Fibroblast of lung (primary cell): ENCODE data around the gene NBPF19. TPM values are rescaled to one million over a fixed set of nuclear protein-coding genes. Genes with fewer than 3 reads are reported as not detected.
"Not testable (repeated sequence)": the region's sequence is repeated elsewhere in the genome, so short reads cannot be mapped to it uniquely, and the experiment has no call there.

Source experiments
- DNase-seq, 2 donors: peaks; one replicate each; pipeline versions ENCODE4 v3.0.0 to v3.0.0-alpha.2; 2010; ENCODE audit warnings: low read depth in 2 of 2
- H2AFZ ChIP-seq: 2 replicates; pipeline ENCODE4 v1.5.1; 2012; ENCODE audit warnings: low read length, control low read depth, inconsistent platforms
- H3K27ac ChIP-seq: 2 replicates; pipeline ENCODE4 v1.5.1; 2011; ENCODE audit warnings: low read length, control low read depth; ENCODE audit not compliant: insufficient read depth
- H3K27me3 ChIP-seq: 2 replicates; pipeline ENCODE4 v1.5.1; 2011; ENCODE audit warnings: mild to moderate bottlenecking, low read length; ENCODE audit not compliant: control insufficient read depth, insufficient read depth
- H3K36me3 ChIP-seq: 2 replicates; pipeline ENCODE4 v1.5.1; 2011; ENCODE audit warnings: low read length; ENCODE audit not compliant: control insufficient read depth, insufficient read depth
- H3K4me1 ChIP-seq: 2 replicates; pipeline ENCODE4 v1.5.1; 2011; ENCODE audit warnings: low read length; ENCODE audit not compliant: control insufficient read depth, insufficient read depth; ENCODE audit errors: extremely low read depth
- H3K4me2 ChIP-seq: 2 replicates; pipeline ENCODE4 v1.5.1; 2011; ENCODE audit warnings: low read length, control low read depth; ENCODE audit not compliant: insufficient read depth; ENCODE audit errors: extremely low read depth
- H3K4me3 ChIP-seq, 4 experiments: fragments of 200-600 bp in 1 of 4; sonication (generic) in 1 of 4; replicated peaks in 1 of 4; 2 replicates each; pipeline ENCODE4 v1.5.1; 2011 to 2016; ENCODE audit warnings: low read length in 4 of 4, low read depth in 3 of 4, mild to moderate bottlenecking in 3 of 4, control low read depth in 2 of 4, inconsistent platforms in 1 of 4, mixed read lengths in 1 of 4; ENCODE audit not compliant: insufficient read depth in 1 of 4; ENCODE audit errors: control extremely low read depth in 1 of 4
- H3K79me2 ChIP-seq: 2 replicates; pipeline ENCODE4 v1.5.1; 2012; ENCODE audit warnings: mild to moderate bottlenecking, low read length, inconsistent platforms; ENCODE audit not compliant: control insufficient read depth, insufficient read depth
- H3K9ac ChIP-seq: 2 replicates; pipeline ENCODE4 v1.5.1; 2011; ENCODE audit warnings: mild to moderate bottlenecking, low read length, control low read depth; ENCODE audit not compliant: insufficient read depth
- H3K9me3 ChIP-seq: 2 replicates; pipeline ENCODE4 v1.5.1; 2012; ENCODE audit warnings: low read depth, low read length; ENCODE audit not compliant: control insufficient read depth, insufficient read depth
- H4K20me1 ChIP-seq: 2 replicates; pipeline ENCODE4 v1.5.1; 2011; ENCODE audit warnings: low read length; ENCODE audit not compliant: control insufficient read depth, insufficient read depth; ENCODE audit errors: extremely low read depth
- polyA plus RNA-seq, 2 donors: library from polyadenylated mRNA; depleted of rRNA in 1 of 2; stranded (reverse) in 1 of 2; unstranded in 1 of 2; fragments of >200 nt; gene quantifications; 2 replicates each; pipeline ENCODE4 v1.2.1, GENCODE V29; 2011 to 2012; ENCODE audit warnings: missing spikeins in 1 of 2
- total RNA-seq: library from RNA; depleted of rRNA; stranded (reverse); fragments of >200 nt; gene quantifications from 2 replicates; pipeline ENCODE4 v1.2.1, GENCODE V29; 2014

Gene NBPF19
- total and polyA plus RNA-seq, 2 donors (not counting 1 experiment from before 2014, with no cell fraction given), result 11.3 to 23.0 TPM

GRCh38 chr1:149565485-149565884 lies 90.6 kb downstream of the NBPF19 start:
- H3K4me1 ChIP-seq, H3K79me2 ChIP-seq, H3K27me3 ChIP-seq, H2AFZ ChIP-seq, H3K4me3 ChIP-seq, H3K4me2 ChIP-seq, H3K9ac ChIP-seq, H3K9me3 ChIP-seq, H4K20me1 ChIP-seq, DNase-seq, H3K36me3 ChIP-seq, H3K27ac ChIP-seq: not testable (repeated sequence)

- DNase-seq, H3K4me3 ChIP-seq, H4K20me1 ChIP-seq, H3K27ac ChIP-seq, H3K9ac ChIP-seq, H3K9me3 ChIP-seq, H3K4me1 ChIP-seq, H3K27me3 ChIP-seq, H3K79me2 ChIP-seq, H2AFZ ChIP-seq, H3K36me3 ChIP-seq, H3K4me2 ChIP-seq: not testable (repeated sequence)
Measured at GRCh38 chr1:149572763-149573162, 97.9 kb downstream of the NBPF19 start.

GRCh38 chr1:149585592-149585991 lies 110.7 kb downstream of the NBPF19 start:
- H3K27me3 ChIP-seq, H2AFZ ChIP-seq, H3K79me2 ChIP-seq, DNase-seq, H3K36me3 ChIP-seq, H3K9ac ChIP-seq, H3K4me2 ChIP-seq, H3K4me1 ChIP-seq, H4K20me1 ChIP-seq, H3K27ac ChIP-seq, H3K4me3 ChIP-seq, H3K9me3 ChIP-seq: not testable (repeated sequence)

Other genes with a start within 250 kb of the NBPF19 start
- not detected in 2 replicates for gene PPIAL4C, start 108.8 kb downstream of the NBPF19 start, total RNA-seq
- gene PPIAL4C, start 108.8 kb downstream of the NBPF19 start, polyA plus RNA-seq, result not detected in 2 replicates